T-cell (primary cell): ENCODE results near the gene DIPK1A. TPM values are rescaled to one million over a fixed set of nuclear protein-coding genes. Genes with fewer than 3 reads are reported as not detected.

Experiments
- ATAC-seq, 4 experiments: fragments of 200-7000 bp in 3 of 4; fragments of 150-1000 bp in 1 of 4; cut with Tn5 transposase; replicated peaks in 1 of 4; 1 replicate in 3 of 4; 2 replicates in 1 of 4; pipeline ENCODE4 v1.10.0; 2021; ENCODE audit warnings: moderate library complexity in 3 of 4, mild to moderate bottlenecking in 2 of 4, moderate number of reproducible peaks in 1 of 4
- CTCF ChIA-PET, 2 donors: fragments of 300-600 bp; sonication (Branson Sonifier 250); formaldehyde crosslinking; loops; one replicate each; lab custom pipeline; 2022; ENCODE audit warnings: antibody characterized with exemption in 2 of 2; lab: Charles Lee
- POLR2A ChIA-PET, 2 donors: fragments of 300-600 bp; sonication (Branson Sonifier 250); formaldehyde crosslinking; loops; one replicate each; lab custom pipeline; 2022; ENCODE audit warnings: antibody characterized with exemption in 2 of 2; lab: Charles Lee
- DNase-seq, 35 experiments: peaks; one replicate each; pipeline versions ENCODE4 v3.0.0 to v3.0.0-alpha.2; 2013 to 2023
- H3K27ac ChIP-seq: one replicate; pipeline ENCODE4 v1.5.1; 2013; ENCODE audit warnings: low read length
- H3K27me3 ChIP-seq, 2 experiments: replicated peaks in 1 of 2; 1 replicate in 1 of 2; 2 replicates in 1 of 2; pipeline versions ENCODE4 v1.6.1 to v1.7.0; 2013; ENCODE audit warnings: low read length in 1 of 2, mixed read lengths in 1 of 2; ENCODE audit not compliant: control insufficient read depth in 2 of 2, insufficient read depth in 2 of 2; ENCODE audit errors: extremely low read depth in 1 of 2
- H3K36me3 ChIP-seq, 2 donors: 1 replicate in 1 of 2; 2 replicates in 1 of 2; pipeline versions ENCODE4 v1.6.1 to v1.7.0; 2013; ENCODE audit warnings: low read length in 1 of 2; ENCODE audit not compliant: control insufficient read depth in 2 of 2, insufficient read depth in 1 of 2; ENCODE audit errors: extremely low read depth in 1 of 2
- H3K4me1 ChIP-seq, 2 experiments: 1 replicate in 1 of 2; 2 replicates in 1 of 2; pipeline versions ENCODE4 v1.6.1 to v1.7.0; 2013; ENCODE audit warnings: low read length in 2 of 2, mixed read lengths in 1 of 2; ENCODE audit not compliant: insufficient read depth in 2 of 2, control insufficient read depth in 1 of 2; ENCODE audit errors: extremely low read depth in 1 of 2
- H3K4me3 ChIP-seq, 2 donors: 1 replicate in 1 of 2; 2 replicates in 1 of 2; pipeline versions ENCODE4 v1.5.1 to v1.7.0; 2013; ENCODE audit warnings: mild to moderate bottlenecking in 2 of 2, low read length in 1 of 2, moderate library complexity in 1 of 2; ENCODE audit not compliant: control insufficient read depth in 1 of 2; ENCODE audit errors: extremely low read depth in 1 of 2
- H3K9me3 ChIP-seq: 2 replicates; pipeline ENCODE4 v1.7.0; 2013
- H3K27ac Mint-ChIP-seq, 2 donors: one replicate each; pipeline ENCODE4 v1.8.0; 2020 to 2021; ENCODE audit warnings: mild to moderate bottlenecking in 2 of 2, mixed read lengths in 2 of 2
- H3K27me3 Mint-ChIP-seq, 2 donors: one replicate each; pipeline ENCODE4 v1.8.0; 2021 to 2022; ENCODE audit warnings: mixed read lengths in 2 of 2
- H3K36me3 Mint-ChIP-seq: one replicate; pipeline ENCODE4 v1.8.0; 2021; ENCODE audit warnings: mixed read lengths
- H3K4me1 Mint-ChIP-seq, 3 donors: one replicate each; pipeline ENCODE4 v1.8.0; 2020 to 2022; ENCODE audit warnings: mixed read lengths in 3 of 3, mild to moderate bottlenecking in 1 of 3
- H3K4me3 Mint-ChIP-seq, 3 donors: one replicate each; pipeline ENCODE4 v1.8.0; 2020 to 2022; ENCODE audit warnings: mild to moderate bottlenecking in 3 of 3, mixed read lengths in 3 of 3, moderate library complexity in 3 of 3
- H3K9me3 Mint-ChIP-seq, 3 donors: one replicate each; pipeline ENCODE4 v1.8.0; 2020 to 2022; ENCODE audit warnings: mixed read lengths in 3 of 3
- whole genome bisulfite sequencing: methylation state at CpG from one replicate; pipeline ENCODE4 v1.1.5; 2013; ENCODE audit warnings: missing lambda C conversion rate; ENCODE audit not compliant: insufficient coverage; 5-methylcytosine and 5-hydroxymethylcytosine counted together
- total RNA-seq, 35 experiments: library from RNA in 6 of 35; stranded (reverse) in 6 of 35; fragments of 120-200 nt in 1 of 35; gene quantifications; one replicate each; pipeline versions ENCODE4 v1.2.1 to v1.2.4 and lab custom pipeline; 2013 to 2026

The DIPK1A gene
- total RNA-seq, 5 donors from 2014 or later (not counting 1 experiment from before 2014, with no cell fraction given): 8.9 to 16.0 (median 14.4) TPM

DNA sequence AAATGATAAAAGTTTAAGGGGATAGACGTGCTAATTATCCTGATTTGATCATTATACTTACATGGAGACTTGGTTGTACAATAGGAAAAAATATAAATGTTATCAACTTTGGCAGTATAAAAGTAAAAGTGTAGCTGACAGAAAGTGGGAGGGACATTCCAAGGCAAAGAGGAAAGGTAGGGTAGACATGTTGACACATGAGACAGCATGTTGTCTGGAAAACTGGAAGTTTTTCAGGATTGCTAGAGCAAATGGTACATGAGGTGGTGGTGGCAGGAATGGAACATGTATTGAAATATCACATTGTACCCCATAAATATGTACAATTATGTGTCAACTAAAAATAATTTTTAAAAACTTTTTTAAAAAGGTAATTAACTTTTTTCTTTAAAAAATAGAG lies 13.2 kb downstream of the DIPK1A start:
- CTCF ChIA-PET: interaction anchor here (0.6 to 3.3 kb wide), 6 partner anchors 9 to 897 kb away, joined by 3 to 18 read pairs (median 4); partner anchors contain the start of gene DIPK1A (in 1 of the 2)
- Mint-ChIP-seq H3K27me3 (no peaks in the 10 kb centered on the region), H3K9me3 (no peaks in the 10 kb centered on the region), H3K4me1 (peaks cover 45 to 58% (median 51%) of the 10 kb centered on the region in 3 donors), H3K27ac (no peak overlapping the region), H3K36me3 (peaks cover 10% of the 10 kb centered on the region), H3K4me3 (no peak overlapping the region)
- H3K9me3 ChIP-seq: no peaks in the 10 kb centered on the region
- no CpG with 5 or more reads among the region's 1 CpG for WGBS
- POLR2A ChIA-PET: interaction anchor here in 1 of 2 donors (0.9 kb wide), 1 partner anchor 47 kb away, joined by 3 read pairs; no protein-coding TSS in a partner anchor
- no peaks in the 10 kb centered on the region for H3K27me3 ChIP-seq
- H3K4me3 ChIP-seq: no peak overlapping the region
- no peak overlapping the region for H3K27ac ChIP-seq
- H3K4me1 ChIP-seq: peaks cover 28 to 36% of the 10 kb centered on the region in 2 experiments
- no peaks in the 10 kb centered on the region for H3K36me3 ChIP-seq
- DNase-seq (no peak), ATAC-seq (no peak)

GRCh38 chr1:92945748-92946270 lies 15.5 kb downstream of the DIPK1A start:
- no peaks in the 10 kb centered on the region for H3K9me3 ChIP-seq
- Mint-ChIP-seq H3K4me1 (peaks cover 49 to 64% (median 57%) of the 10 kb centered on the region in 3 donors), H3K36me3 (peaks cover 10% of the 10 kb centered on the region), H3K9me3 (no peaks in the 10 kb centered on the region), H3K27me3 (no peaks in the 10 kb centered on the region), H3K27ac (peak overlapping the region in 1 of 2 donors; percentile 33), H3K4me3 (peak overlapping the region in 1 of 3 donors; percentile 39)
- H3K36me3 ChIP-seq: no peaks in the 10 kb centered on the region
- ATAC-seq: no peak
- H3K27ac ChIP-seq: no peak overlapping the region
- H3K27me3 ChIP-seq: no peaks in the 10 kb centered on the region
- no peak overlapping the region for H3K4me3 ChIP-seq
- no CpG with 5 or more reads among the region's 4 CpGs for WGBS
- peaks cover 20 to 23% of the 10 kb centered on the region in 2 experiments for H3K4me1 ChIP-seq
- no peak for DNase-seq
- ChIA-PET CTCF (interaction anchor here (0.8 to 2.3 kb wide), 3 partner anchors 14 to 47 kb away, joined by 3 to 5 read pairs (median 3); no protein-coding TSS in a partner anchor), POLR2A (interaction anchor here (0.5 to 0.9 kb wide), 2 partner anchors 20 to 44 kb away, joined by 3 read pairs; no protein-coding TSS in a partner anchor)

GRCh38 chr1:92944901-92945747 lies 16.1 kb downstream of the DIPK1A start:
- H3K36me3 ChIP-seq: no peaks in the 10 kb centered on the region
- no peaks in the 10 kb centered on the region for H3K27me3 ChIP-seq
- H3K27ac Mint-ChIP-seq: peak overlapping the region in 1 of 2 donors; percentile 33
- H3K4me1 Mint-ChIP-seq: peaks cover 56 to 71% (median 64%) of the 10 kb centered on the region in 3 donors
- H3K4me3 Mint-ChIP-seq: peak overlapping the region in 1 of 3 donors; percentile 39
- peaks cover 16 to 19% of the 10 kb centered on the region in 2 experiments for H3K4me1 ChIP-seq
- POLR2A ChIA-PET: interaction anchor here (0.5 to 0.9 kb wide), 2 partner anchors 19 to 45 kb away, joined by 3 read pairs; no protein-coding TSS in a partner anchor
- no peak overlapping the region for H3K27ac ChIP-seq
- peaks cover 12% of the 10 kb centered on the region for H3K36me3 Mint-ChIP-seq
- H3K9me3 ChIP-seq: no peaks in the 10 kb centered on the region
- WGBS: no CpG with 5 or more reads among the region's 3 CpGs
- H3K27me3 Mint-ChIP-seq: no peaks in the 10 kb centered on the region
- no peak overlapping the region for H3K4me3 ChIP-seq
- H3K9me3 Mint-ChIP-seq: no peaks in the 10 kb centered on the region
- ATAC-seq: no peak
- CTCF ChIA-PET: interaction anchor here (0.8 to 1.0 kb wide), 2 partner anchors 13 to 48 kb away, joined by 3 read pairs; no protein-coding TSS in a partner anchor
- DNase-seq: no peak

GRCh38 chr1:92943502-92943847 lies 17.8 kb downstream of the DIPK1A start:
- Histone ChIP-seq H3K27ac (no peak overlapping the region), H3K36me3 (no peaks in the 10 kb centered on the region), H3K27me3 (no peaks in the 10 kb centered on the region), H3K4me1 (peaks cover 13 to 16% of the 10 kb centered on the region in 2 experiments), H3K4me3 (no peak overlapping the region), H3K9me3 (no peaks in the 10 kb centered on the region)
- Mint-ChIP-seq H3K27ac (no peak overlapping the region), H3K36me3 (peaks cover 14% of the 10 kb centered on the region), H3K27me3 (no peaks in the 10 kb centered on the region), H3K4me3 (peak overlapping the region in 1 of 3 donors; percentile 3), H3K4me1 (peaks cover 62 to 73% (median 71%) of the 10 kb centered on the region in 3 donors), H3K9me3 (no peaks in the 10 kb centered on the region)
- ATAC-seq: no peak
- CTCF ChIA-PET: interaction anchor here in 1 of 2 donors (0.9 kb wide), 2 partner anchors 16 to 38 kb away, joined by 3 to 4 read pairs; no protein-coding TSS in a partner anchor
- 83% methylated on average over 1 of the region's 4 CpGs for WGBS
- no peak for DNase-seq
- POLR2A ChIA-PET: interaction anchor here in 1 of 2 donors (0.6 kb wide), 1 partner anchor 78 kb away, joined by 4 read pairs; no protein-coding TSS in a partner anchor

GRCh38 chr1:92940541-92940940 lies 20.7 kb downstream of the DIPK1A start:
- no peaks in the 10 kb centered on the region for H3K27me3 Mint-ChIP-seq
- H3K9me3 Mint-ChIP-seq: no peaks in the 10 kb centered on the region
- POLR2A ChIA-PET: interaction anchor here in 1 of 2 donors (0.6 kb wide), 1 partner anchor 237 kb away, joined by 4 read pairs; no protein-coding TSS in a partner anchor
- peaks cover 11 to 12% of the 10 kb centered on the region in 2 experiments for H3K4me1 ChIP-seq
- no peak overlapping the region for H3K27ac ChIP-seq
- ATAC-seq (no peak), DNase-seq (no peak)
- H3K4me3 Mint-ChIP-seq: no peak overlapping the region
- H3K27me3 ChIP-seq: no peaks in the 10 kb centered on the region
- peaks cover 11% of the 10 kb centered on the region for H3K36me3 Mint-ChIP-seq
- H3K36me3 ChIP-seq: no peaks in the 10 kb centered on the region
- WGBS: no CpG with 5 or more reads among the region's 3 CpGs
- peaks cover 68 to 76% (median 71%) of the 10 kb centered on the region in 3 donors for H3K4me1 Mint-ChIP-seq
- no peak overlapping the region for H3K27ac Mint-ChIP-seq
- H3K9me3 ChIP-seq: no peaks in the 10 kb centered on the region
- CTCF ChIA-PET: interaction anchor here (0.8 to 1.8 kb wide), 3 partner anchors 19 to 122 kb away, joined by 3 to 4 read pairs (median 4); no protein-coding TSS in a partner anchor
- no peak overlapping the region for H3K4me3 ChIP-seq

DNA sequence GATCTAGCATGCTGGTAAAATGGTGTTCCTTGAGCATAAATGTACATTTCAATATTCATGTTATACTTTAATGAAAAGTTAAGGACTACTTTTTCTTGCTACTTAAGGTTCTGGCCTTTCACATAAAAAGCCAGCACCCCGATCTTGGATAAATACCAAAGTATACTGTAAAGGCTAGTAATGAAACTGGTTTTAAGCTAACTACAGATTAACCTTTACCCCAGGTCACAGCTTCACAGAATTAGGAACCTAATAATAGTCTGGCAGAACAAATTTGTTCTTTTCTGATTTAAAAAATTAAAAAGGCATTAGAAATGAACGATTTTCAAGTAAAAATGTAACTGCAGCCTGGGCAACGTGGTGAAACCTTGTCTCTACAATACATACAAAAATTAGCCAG lies 23.5 kb downstream of the DIPK1A start:
- Mint-ChIP-seq H3K27me3 (no peaks in the 10 kb centered on the region), H3K4me1 (peaks cover 59 to 69% (median 65%) of the 10 kb centered on the region in 3 donors), H3K9me3 (no peaks in the 10 kb centered on the region), H3K27ac (no peak overlapping the region), H3K36me3 (peaks cover 13% of the 10 kb centered on the region), H3K4me3 (no peak overlapping the region)
- POLR2A ChIA-PET: interaction anchor here in 1 of 2 donors (0.6 kb wide), 1 partner anchor 47 kb away, joined by 3 read pairs; no protein-coding TSS in a partner anchor
- Histone ChIP-seq H3K27me3 (no peaks in the 10 kb centered on the region), H3K27ac (no peak overlapping the region), H3K9me3 (no peaks in the 10 kb centered on the region), H3K4me1 (peaks cover 3 to 15% of the 10 kb centered on the region in 2 experiments), H3K4me3 (no peak overlapping the region), H3K36me3 (no peaks in the 10 kb centered on the region)
- 100% methylated on average over 2 of the region's 3 CpGs for WGBS
- CTCF ChIA-PET: no interaction called here
- no peak for DNase-seq
- ATAC-seq: no peak
